G401.6 (cell line): ENCODE data around the gene REEP6.

Experiments used
- FAIRE-seq: peaks from 2 replicates; lab custom pipeline; 2012; peaks lifted over from hg19 to GRCh38; lab: Jason Lieb, UNC

REEP6 gene

DNA sequence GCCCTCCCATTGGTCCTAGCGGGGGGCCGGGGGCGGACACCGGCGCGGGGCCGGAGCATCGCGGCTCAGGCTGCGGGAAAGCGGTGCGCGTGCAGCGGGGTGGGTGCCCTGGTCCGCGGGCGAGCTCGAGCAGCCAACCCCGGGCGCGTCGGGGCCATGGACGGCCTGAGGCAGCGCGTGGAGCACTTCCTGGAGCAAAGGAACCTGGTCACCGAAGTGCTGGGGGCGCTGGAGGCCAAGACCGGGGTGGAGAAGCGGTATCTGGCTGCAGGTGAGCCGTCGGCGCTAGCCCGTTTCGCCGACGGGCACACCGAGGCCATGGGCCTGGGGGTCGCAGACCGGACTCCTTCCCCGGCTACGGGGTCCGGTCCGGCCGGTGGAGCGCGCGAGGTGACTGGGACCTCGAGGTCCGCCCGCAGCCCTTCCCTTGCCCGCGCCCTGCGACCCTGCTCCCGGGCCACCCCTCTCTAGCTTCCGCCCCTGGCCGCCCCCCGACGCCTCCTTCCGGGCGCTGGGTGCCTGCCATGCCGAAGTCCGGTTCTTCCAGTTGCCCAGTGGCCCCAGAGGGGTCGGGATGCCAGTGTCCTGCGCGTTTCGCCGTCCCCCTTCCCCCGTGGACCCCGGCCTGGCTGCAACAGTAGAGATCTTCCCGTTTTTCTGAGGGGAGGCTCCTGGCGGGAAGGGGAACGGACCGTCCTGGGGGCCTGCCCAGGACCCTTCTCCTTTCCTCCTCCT, at the start of gene REEP6:
TSS of gene REEP6 (plus strand) at position 68 of the 735 bp plus-strand sequence. CDS start at position 157, 89 bp downstream.
- no peak for FAIRE-seq

DNA sequence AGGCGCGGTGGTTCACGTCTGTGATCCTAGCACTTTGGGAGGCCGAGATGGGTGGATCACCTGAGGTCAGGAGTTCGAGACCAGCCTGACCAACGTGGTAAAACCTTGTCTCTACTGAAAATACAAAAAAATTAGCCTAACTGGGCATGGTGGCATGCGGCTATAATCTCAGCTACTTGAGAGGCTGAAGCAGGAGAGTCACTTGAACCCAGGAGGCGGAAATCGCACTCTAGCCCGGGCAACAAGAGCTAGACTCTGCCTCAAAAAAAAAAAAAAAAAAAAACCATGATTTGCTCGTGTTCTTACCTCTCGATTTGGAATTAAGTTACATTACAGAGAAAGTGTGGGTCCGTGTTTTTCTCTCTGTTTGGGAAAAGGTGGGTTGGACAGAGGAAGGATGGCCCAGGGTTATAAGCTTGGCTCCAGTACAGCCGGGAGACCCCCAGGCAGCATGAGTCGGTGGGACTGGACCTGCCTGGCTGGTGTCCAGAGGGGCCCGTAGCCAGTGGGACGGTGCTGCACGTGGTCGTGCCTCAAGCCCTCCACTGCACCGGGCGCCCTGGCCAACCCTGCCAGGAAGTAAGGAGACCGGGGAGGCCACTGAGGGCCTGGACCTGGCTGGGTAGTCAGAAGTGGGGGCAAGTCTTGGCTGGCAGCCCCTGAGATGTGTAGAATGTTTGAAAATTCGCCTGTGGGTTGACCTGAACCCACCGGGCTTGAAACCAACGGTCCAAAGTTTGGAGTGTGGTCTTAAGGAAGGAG, 49.1 kb upstream of the REEP6 start:
- FAIRE-seq, result no peak

DNA sequence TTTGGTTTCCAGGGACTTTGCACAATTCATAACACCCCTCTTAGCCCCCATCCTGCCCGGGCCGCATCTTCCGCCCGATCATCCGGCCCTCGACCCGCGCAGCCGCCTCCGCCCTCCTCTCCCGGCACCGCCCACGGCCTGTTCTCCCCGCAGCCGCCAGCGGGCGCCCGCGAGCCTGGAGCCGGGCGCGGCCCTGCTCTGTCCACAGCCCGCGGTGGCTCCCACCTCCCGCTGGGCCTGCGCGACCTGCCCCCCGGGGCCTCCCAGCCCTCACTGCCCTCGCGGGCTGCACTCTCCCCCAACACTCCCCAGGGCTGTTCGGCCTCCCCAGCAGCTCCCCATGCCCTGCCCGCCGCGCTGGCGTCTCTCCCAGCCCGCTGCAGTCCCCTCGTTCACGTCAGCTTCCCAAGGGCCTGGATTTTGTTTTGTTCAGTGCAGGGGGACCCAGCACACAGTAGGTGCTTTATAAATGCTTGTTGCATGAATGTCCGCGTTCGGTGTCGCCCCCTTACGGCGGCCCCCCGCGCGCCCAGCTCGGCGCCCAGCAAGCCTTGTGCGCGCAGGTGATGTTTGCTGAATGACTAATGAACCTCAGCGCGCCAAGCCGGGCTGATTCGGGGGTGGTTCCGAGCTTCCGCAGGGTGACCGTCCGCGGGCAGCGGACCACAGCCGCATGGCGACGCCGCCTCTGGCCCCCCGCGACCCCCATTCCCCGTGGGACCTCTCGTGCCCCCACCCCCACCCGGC, 45.6 kb upstream of the REEP6 start:
- FAIRE-seq, result no peak

- no peak for FAIRE-seq
Measured at GRCh38 chr19:1445932-1446712, 44.9 kb upstream of the REEP6 start.

DNA sequence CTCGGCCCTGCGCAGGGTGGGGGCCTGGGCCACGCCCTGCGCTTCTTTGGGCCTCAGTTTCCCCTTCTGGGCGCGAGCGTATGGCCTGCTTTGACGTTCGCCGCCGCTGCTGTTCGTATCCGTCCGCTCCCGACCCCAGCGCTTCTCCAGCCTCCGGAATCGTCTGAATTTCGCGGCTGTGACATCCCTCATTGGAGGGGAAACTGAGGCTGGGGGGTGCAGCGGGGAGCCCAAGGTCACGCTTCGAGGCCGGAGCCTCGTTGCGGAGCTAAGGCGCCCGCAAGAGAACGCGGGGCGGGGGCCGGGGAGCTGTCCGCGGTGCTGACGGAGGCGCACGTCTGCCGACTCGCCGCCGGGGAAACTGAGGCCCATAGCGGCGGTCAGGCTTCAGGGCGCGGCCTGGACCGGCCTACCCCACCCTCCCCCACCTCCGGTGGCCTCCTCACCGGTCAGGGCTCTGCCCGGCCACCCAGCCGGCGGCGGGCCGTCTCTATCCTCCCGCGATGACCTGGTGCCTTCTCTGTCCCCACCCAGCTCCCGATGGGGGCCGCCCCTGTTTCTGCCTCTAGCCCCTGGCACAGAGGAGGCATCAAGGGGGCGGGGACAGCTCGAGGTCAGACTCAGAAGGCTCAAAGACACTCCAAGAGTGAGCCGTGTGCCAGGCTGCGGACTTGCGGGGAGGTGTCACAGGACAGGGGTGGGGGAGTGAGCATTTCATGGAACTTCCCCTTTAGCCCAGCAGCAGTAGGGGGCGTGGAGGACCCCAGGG, 44.1 kb upstream of the REEP6 start:
- no peak for FAIRE-seq

DNA sequence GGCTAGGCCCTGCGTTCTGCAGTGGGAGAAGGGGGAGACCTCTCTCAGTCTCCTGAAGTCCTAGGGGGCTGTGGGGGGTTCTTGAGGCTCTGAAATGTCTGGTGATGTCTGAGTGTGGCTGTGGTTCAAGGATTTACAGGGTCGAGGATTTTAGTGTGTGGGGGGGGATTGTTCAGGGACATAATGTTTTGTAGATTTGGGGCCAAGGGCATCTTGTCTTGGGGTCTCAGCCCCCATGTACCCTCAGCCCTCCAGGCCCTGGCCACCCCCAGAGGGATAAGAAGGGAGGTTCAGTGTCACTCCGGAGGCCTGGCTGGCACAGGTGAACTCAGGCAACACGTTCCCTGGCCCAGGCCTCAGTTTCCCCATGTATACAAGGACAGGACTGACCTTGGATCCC, 43.5 kb upstream of the REEP6 start:
- no peak for FAIRE-seq

DNA sequence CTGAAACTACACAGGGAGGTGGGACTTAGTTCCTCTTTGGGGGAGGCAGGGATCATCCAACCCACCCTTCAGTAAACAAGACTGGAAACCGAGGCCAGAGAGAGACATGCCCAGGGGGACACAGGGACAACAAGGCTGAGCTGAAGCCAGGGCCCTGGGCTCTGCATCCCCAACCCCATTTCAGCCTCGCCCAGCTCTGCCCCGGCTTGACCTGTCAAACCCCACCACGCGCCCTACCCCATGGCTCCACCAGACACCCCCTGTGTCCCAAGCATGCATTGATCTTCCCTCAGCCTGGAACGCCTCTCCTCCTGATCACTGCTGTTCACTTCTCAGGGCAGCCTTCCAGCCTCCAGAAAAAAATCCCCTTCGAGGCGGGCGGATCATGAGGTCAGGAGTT, 43.0 kb upstream of the REEP6 start:
- FAIRE-seq, result no peak

- FAIRE-seq, result no peak
Measured at GRCh38 chr19:1449467-1450442, 41.2 kb upstream of the REEP6 start, which contains the start of gene APC2. TSS of gene APC2 (plus strand) at chr19:1450121. CDS start at chr19:1453002, 2,881 bp downstream.

DNA sequence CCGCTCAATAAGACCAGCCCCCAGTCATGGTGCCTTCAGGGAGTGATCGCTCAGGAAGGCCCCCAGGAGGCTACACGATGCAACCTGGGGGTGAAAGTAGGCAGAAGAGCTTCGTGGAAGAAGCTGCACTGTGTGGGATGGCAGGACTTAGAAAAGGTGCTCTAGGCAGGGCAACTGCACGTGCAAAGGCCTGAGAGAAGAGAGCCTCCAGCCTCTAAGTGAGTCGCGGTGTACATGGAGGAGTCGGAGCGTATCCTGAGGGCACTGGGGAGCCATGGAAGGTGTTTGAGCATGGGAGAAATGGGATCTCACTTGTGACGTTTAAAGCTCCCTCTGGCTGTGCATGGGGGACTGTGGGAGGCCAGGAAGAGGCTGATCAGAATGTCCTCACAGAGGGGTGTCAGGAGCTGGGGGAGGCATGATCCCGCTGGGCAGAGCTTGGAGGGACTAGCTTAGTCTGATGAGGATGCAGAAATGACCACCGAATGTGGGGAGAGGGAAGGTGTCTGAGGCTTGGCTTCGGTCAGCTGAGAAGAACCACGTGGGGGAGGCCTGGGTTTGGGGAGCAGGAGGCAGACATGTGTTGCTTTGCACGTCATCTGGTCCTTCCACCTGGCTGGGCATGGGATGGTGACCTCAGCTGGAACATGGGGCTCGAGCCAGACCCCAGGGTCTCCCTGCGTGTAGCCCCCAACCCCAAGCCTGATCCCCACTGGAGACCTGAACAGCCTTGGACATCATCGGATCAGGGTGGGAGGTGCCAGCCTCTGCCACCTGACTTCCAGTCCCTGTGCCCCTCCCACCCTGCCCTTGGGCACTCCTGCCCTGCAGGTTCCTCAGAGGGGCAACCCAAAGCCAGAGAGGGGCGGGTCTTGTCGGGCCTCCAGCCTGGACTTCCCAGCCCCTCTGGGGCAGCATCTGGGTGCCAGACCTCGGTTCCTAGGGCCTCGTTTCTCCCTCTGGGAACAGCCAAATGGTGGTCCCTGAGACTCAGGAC, 39.9 kb upstream of the REEP6 start:
- FAIRE-seq, result no peak

DNA sequence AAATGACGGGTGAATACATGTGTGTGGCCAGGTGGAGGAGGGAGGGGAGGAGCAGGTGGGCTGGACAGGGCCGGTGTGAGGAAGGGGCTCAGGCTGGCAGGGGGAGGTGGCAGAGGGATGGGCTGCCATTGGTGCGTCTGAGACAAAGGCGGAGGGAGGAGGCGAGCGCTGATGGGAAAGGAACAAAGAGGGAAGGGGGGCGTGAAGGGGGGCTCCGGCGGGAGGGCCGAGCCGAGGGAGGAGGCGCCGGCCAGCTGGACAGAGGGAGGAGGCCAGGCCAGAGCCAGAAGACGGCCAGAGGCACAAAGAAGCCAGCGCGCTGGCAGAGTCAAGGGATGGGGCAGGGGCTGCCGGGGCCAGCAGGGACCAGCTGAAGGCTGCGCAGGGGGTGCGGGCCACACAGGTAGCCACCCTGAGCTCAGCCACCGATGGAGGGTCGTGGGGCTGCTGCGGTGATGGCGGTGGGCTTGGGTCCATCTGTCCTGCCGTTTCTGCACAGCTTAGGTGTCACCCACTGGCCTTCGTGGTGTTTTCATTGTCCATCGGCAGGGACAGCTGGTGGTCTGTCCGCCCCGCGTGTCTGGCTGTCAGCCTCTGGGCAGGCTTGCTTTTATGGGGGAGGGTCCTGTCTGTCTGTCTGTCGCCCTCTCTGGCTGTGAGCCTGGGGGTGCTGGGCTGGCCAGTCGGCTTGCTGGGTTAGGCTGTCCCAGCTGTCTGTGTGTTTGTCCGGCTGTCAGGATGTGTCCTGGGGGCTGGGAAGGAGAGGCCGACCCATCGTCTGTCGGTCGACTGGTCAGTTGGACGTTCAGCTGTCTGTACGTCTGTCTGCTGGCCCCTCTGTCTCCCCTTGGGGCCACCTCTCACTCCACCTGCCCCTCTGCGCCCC, 38.8 kb upstream of the REEP6 start:
- no peak for FAIRE-seq

- no peak for FAIRE-seq
Measured at GRCh38 chr19:1452802-1453524, 38.0 kb upstream of the REEP6 start.

DNA sequence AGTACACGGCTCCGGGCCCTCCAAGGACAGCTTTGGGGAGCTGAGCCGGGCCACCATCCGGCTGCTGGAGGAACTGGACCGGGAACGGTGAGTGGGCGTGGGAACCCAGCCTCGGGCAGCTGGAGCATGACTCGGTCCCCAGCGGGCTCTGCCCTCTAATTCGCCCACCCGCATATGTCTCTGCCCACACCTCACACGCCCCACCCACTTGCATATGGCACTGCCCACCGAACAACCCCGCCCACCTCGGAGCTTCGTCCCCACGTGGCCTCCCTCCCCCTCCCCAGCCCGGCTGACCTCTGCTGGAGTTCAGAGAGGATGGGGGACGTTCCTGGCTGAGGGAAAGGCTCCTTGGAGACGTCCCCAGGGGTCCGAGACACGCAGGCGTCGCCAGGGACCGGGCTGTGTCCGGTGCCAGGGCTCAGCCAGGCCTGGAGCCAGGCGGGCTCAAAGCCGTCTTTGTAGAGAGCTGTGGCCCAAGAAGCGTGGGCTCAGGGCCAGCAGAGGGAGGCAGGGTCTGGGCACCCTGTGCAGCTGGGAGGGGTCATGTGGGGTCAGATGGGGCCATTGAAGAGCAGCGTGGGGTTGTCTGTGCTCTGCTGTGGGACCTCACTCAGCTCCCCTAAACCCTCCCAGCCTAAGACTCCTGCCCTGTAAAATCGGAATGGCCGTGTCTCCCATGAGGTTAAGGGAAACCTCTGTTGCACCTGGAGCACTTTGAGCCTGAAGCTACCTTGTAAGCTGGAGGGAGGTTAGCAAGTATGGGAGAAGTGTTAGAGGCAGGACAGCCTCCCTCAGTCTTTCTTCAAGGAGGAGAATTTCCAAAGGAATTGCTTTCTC, 37.2 kb upstream of the REEP6 start:
- FAIRE-seq, result no peak

GRCh38 chr19:1455002-1455335, 36.0 kb upstream of the REEP6 start:
- FAIRE-seq, result no peak

- peak; percentile 87 for FAIRE-seq
Measured at GRCh38 chr19:1455336-1456120, 35.5 kb upstream of the REEP6 start.

GRCh38 chr19:1456121-1456900, 34.7 kb upstream of the REEP6 start:
- no peak for FAIRE-seq
